ENCODE data around the gene LRRC36. TPM values are rescaled to one million over a fixed set of nuclear protein-coding genes. Genes with fewer than 3 reads are reported as not detected.

LRRC36 gene
- total and polyA plus RNA-seq, 2 of the 13 experiments (the other 11 are each of a cell fraction or from before 2014, with no cell fraction given) = 0.12 to 0.15 TPM

DNA sequence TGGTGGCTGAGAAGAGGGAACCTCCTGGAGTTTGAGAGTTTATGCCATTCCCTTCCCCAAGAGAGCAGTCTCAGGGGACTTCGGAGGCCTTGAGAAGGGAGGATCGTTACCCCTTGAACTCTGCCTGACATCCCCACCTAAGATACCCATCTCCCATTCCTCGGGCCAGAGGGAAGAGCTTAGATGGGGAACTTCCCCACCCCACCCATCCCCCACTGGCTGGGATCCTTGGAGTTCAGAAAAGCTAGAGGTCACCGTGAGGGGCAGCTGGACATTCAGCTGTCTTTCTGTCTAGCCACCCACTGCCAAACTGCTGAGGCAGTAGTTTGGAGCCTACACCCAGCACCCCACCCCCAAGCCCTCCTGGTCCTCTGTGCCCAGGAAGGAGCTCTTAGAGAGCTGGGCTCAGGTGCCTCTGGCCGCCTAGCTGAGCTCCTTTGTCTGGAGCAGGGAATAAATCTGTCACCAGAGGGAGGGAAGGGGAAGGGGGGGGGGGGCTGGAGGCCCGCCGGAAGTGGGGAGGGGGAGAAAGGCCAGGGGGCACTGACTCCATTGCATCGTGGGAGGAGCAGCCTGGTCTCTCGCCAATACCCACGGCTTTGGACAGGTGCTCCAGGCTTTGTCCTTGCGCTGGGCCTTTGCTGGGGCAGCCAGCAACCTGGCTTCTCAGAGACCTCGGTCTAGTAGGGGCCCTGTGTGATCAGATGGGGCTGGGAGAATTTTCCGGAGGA is 105.3 kb downstream of the LRRC36 start (continued):
- TF ChIP-seq CBFB (CRISPR knock-in tag; IDR thresholded peaks at IDR 0.05) (no peak), ZNF350 (CRISPR knock-in tag; IDR thresholded peaks at IDR 0.05; ENCODE audit: borderline replicate concordance, low read depth) (0 out of 2 replicates have a peak, but pooled peaks have one; percentile 23), TGIF2 (CRISPR knock-in tag; IDR thresholded peaks at IDR 0.05) (0 out of 2 replicates have a peak, but pooled peaks have one; percentile 11), CREBL2 (CRISPR knock-in tag; IDR thresholded peaks at IDR 0.05; ENCODE audit: borderline replicate concordance) (peak; percentile 41; the same call in 1 of the 2 replicates), NR2F6 (IDR thresholded peaks at IDR 0.05) (peak; percentile 32; the same call in 1 of the 2 replicates), NR2F6 (CRISPR knock-in tag; IDR thresholded peaks at IDR 0.05) (no peak), MAX (IDR thresholded peaks at IDR 0.05) (0 out of 2 replicates have a peak, but pooled peaks have one; percentile 24), MAFF (IDR thresholded peaks at IDR 0.05; ENCODE audit: low read depth, low read length) (0 out of 2 replicates have a peak, but pooled peaks have one; percentile 22), ZNF772 (CRISPR knock-in tag; IDR thresholded peaks at IDR 0.05) (0 out of 2 replicates have a peak, but pooled peaks have one; percentile 47), ZNF280B (CRISPR knock-in tag; IDR thresholded peaks at IDR 0.05; ENCODE audit: borderline replicate concordance) (no peak), ZNF841 (CRISPR knock-in tag; IDR thresholded peaks at IDR 0.05; ENCODE audit: borderline replicate concordance) (no peak), EED (CRISPR knock-in tag; IDR thresholded peaks at IDR 0.05) (0 out of 2 replicates have a peak, but pooled peaks have one; percentile 44), RAD51 (IDR thresholded peaks at IDR 0.05; ENCODE audit: borderline replicate concordance) (no peak), ATF1 (CRISPR knock-in tag; IDR thresholded peaks at IDR 0.05) (no peak), PAX8 (CRISPR knock-in tag; IDR thresholded peaks at IDR 0.05; ENCODE audit: borderline replicate concordance) (no peak), IRF2 (CRISPR knock-in tag; IDR thresholded peaks at IDR 0.05) (no peak), HDAC1 (CRISPR knock-in tag; IDR thresholded peaks at IDR 0.05) (peak; percentile 48; the same call in 1 of the 2 replicates), DR1 (CRISPR knock-in tag; IDR thresholded peaks at IDR 0.05) (no peak), ATF7-NPFF (CRISPR knock-in tag; IDR thresholded peaks at IDR 0.05; ENCODE audit: low read depth) (0 out of 2 replicates have a peak, but pooled peaks have one; percentile 10), ATM (IDR thresholded peaks at IDR 0.05; ENCODE audit: borderline replicate concordance) (no peak), ZNF782 (CRISPR knock-in tag; IDR thresholded peaks at IDR 0.05; ENCODE audit: borderline replicate concordance) (no peak), ZNF746 (CRISPR knock-in tag; IDR thresholded peaks at IDR 0.05) (peak; percentile 38)
- TF ChIP-seq, protein P1, sequence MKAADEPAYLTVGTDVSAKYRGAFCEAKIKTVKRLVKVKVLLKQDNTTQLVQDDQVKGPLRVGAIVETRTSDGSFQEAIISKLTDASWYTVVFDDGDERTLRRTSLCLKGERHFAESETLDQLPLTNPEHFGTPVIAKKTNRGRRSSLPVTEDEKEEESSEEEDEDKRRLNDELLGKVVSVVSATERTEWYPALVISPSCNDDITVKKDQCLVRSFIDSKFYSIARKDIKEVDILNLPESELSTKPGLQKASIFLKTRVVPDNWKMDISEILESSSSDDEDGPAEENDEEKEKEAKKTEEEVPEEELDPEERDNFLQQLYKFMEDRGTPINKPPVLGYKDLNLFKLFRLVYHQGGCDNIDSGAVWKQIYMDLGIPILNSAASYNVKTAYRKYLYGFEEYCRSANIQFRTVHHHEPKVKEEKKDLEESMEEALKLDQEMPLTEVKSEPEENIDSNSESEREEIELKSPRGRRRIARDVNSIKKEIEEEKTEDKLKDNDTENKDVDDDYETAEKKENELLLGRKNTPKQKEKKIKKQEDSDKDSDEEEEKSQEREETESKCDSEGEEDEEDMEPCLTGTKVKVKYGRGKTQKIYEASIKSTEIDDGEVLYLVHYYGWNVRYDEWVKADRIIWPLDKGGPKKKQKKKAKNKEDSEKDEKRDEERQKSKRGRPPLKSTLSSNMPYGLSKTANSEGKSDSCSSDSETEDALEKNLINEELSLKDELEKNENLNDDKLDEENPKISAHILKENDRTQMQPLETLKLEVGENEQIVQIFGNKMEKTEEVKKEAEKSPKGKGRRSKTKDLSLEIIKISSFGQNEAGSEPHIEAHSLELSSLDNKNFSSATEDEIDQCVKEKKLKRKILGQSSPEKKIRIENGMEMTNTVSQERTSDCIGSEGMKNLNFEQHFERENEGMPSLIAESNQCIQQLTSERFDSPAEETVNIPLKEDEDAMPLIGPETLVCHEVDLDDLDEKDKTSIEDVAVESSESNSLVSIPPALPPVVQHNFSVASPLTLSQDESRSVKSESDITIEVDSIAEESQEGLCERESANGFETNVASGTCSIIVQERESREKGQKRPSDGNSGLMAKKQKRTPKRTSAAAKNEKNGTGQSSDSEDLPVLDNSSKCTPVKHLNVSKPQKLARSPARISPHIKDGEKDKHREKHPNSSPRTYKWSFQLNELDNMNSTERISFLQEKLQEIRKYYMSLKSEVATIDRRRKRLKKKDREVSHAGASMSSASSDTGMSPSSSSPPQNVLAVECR (CRISPR knock-in tag; IDR thresholded peaks at IDR 0.05; ENCODE audit: borderline replicate concordance) = peak; percentile 47; the same call in 1 of the 2 replicates
